Prostate gland (tissue), 2 donors: Measurements from ENCODE around the gene TBL3.

ENCODE experiments used
- POLR2A ChIP-seq: fragments of 450-650 bp; IDR thresholded peaks from one replicate; pipeline ENCODE4 v1.6.1; 2016; ENCODE audit warnings: antibody characterized with exemption, mild to moderate bottlenecking
- POLR2AphosphoS5 ChIP-seq: sonication (generic); formaldehyde crosslinking; IDR thresholded peaks from one replicate; pipeline ENCODE4 v1.6.1; 2017; ENCODE audit warnings: antibody characterized with exemption
- TF ChIP-seq, protein P1 (sequence below), 4 experiments: fragments of 200-600 bp in 2 of 4; fragments of 450-650 bp in 2 of 4; sonication (generic) in 2 of 4; IDR thresholded peaks; 1 replicate in 3 of 4; 2 replicates in 1 of 4; pipeline ENCODE4 v1.5.1; 2016 to 2019; ENCODE audit warnings: antibody characterized with exemption in 4 of 4, mild to moderate bottlenecking in 2 of 4, moderate library complexity in 2 of 4

- TF ChIP-seq, protein P1, sequence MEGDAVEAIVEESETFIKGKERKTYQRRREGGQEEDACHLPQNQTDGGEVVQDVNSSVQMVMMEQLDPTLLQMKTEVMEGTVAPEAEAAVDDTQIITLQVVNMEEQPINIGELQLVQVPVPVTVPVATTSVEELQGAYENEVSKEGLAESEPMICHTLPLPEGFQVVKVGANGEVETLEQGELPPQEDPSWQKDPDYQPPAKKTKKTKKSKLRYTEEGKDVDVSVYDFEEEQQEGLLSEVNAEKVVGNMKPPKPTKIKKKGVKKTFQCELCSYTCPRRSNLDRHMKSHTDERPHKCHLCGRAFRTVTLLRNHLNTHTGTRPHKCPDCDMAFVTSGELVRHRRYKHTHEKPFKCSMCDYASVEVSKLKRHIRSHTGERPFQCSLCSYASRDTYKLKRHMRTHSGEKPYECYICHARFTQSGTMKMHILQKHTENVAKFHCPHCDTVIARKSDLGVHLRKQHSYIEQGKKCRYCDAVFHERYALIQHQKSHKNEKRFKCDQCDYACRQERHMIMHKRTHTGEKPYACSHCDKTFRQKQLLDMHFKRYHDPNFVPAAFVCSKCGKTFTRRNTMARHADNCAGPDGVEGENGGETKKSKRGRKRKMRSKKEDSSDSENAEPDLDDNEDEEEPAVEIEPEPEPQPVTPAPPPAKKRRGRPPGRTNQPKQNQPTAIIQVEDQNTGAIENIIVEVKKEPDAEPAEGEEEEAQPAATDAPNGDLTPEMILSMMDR (IDR thresholded peaks at IDR 0.05): no peak
- TF ChIP-seq POLR2A (no peak), POLR2AphosphoS5 (no peak)
Measured at GRCh38 chr16:1991588-1991947, 19.7 kb downstream of the TBL3 start.
